Kidney (tissue), 14 donors: ENCODE results near the gene GATAD2B. TPM values are rescaled to one million over a fixed set of nuclear protein-coding genes. Genes with fewer than 3 reads are reported as not detected.

ENCODE experiments used
- DNase-seq, 5 donors: peaks; one replicate each; pipeline ENCODE4 v3.0.0-alpha.2; 2013 to 2020
- FAIRE-seq: peaks from 2 replicates; lab custom pipeline; 2012; peaks lifted over from hg19 to GRCh38; lab: Jason Lieb, UNC
- H3K27ac ChIP-seq, 2 donors: one replicate each; pipeline ENCODE4 v1.7.0; 2013; ENCODE audit warnings: low read depth in 2 of 2, low read length in 2 of 2, inconsistent platforms in 1 of 2
- H3K27me3 ChIP-seq: one replicate; pipeline ENCODE4 v1.7.1; 2013; ENCODE audit warnings: low read length, inconsistent platforms; ENCODE audit not compliant: control insufficient read depth, insufficient read depth
- H3K36me3 ChIP-seq, 3 donors: one replicate each; pipeline versions ENCODE4 v1.7.0 to v1.7.1; 2013; ENCODE audit warnings: low read length in 3 of 3, control low read depth in 1 of 3, inconsistent platforms in 1 of 3; ENCODE audit not compliant: insufficient read depth in 3 of 3, control insufficient read depth in 2 of 3
- H3K4me1 ChIP-seq, 3 donors: one replicate each; pipeline versions ENCODE4 v1.7.0 to v1.7.1; 2013; ENCODE audit warnings: low read length in 3 of 3, inconsistent platforms in 1 of 3, low read depth in 1 of 3; ENCODE audit not compliant: control insufficient read depth in 2 of 3, insufficient read depth in 2 of 3
- H3K4me3 ChIP-seq, 3 donors: one replicate each; pipeline versions ENCODE4 v1.7.0 to v1.8.1; 2013; ENCODE audit warnings: low read length in 3 of 3, control low read depth in 1 of 3, inconsistent platforms in 1 of 3
- H3K9ac ChIP-seq, 3 donors: one replicate each; pipeline versions ENCODE4 v1.7.0 to v1.7.1; 2013; ENCODE audit warnings: low read length in 3 of 3, control low read depth in 1 of 3, inconsistent platforms in 1 of 3
- H3K9me3 ChIP-seq, 3 donors: one replicate each; pipeline versions ENCODE4 v1.7.0 to v1.7.1; 2013; ENCODE audit warnings: low read length in 3 of 3, control low read depth in 1 of 3, inconsistent platforms in 1 of 3; ENCODE audit not compliant: control insufficient read depth in 2 of 3, insufficient read depth in 1 of 3
- intact Hi-C: fragments of 100-400 bp; cut with DNase I; formaldehyde crosslinking; loops from one replicate; pipeline ENCODE4 v1.11.1; 2022
- polyA plus RNA-seq: library from polyadenylated mRNA; stranded (reverse); fragments of 350-450 nt; fragmentation: Illumina TruSeq; extraction: RNeasy Lipid Tissue Mini Kit (QIAGEN cat#74804); gene quantifications from one replicate; pipeline ENCODE4 v1.2.3, GENCODE V29; 2014; ENCODE audit warnings: low read depth, low replicate concordance; ENCODE audit not compliant: insufficient read depth
- total RNA-seq: library from RNA; stranded (reverse); fragmentation: NEBNext Ultra II Directional; extraction: Animal tissue kit (Norgen Biotek cat#: 25700); gene quantifications from one replicate; pipeline ENCODE4 v1.2.1, GENCODE V29; 2021
- TF ChIP-seq, protein P1 (sequence below): IDR thresholded peaks from 3 replicates; pipeline ENCODE4 v1.5.1; 2012; ENCODE audit warnings: mild to moderate bottlenecking, moderate library complexity, borderline replicate concordance; ENCODE audit not compliant: insufficient read depth; ENCODE audit errors: extremely low read depth
- donor health status: control.
- donor health status: control.
- donor health status: control.
- donor health status: control.
- donor health status: control.
- donor health status: DM: yes; HTN: yes; CAD: no.
- donor health status: Normal renal cell carcinoma (clear cell type).

GATAD2B gene
- total and polyA plus RNA-seq, 2 donors from 2014 or later: 3.6 to 49.0 TPM

DNA sequence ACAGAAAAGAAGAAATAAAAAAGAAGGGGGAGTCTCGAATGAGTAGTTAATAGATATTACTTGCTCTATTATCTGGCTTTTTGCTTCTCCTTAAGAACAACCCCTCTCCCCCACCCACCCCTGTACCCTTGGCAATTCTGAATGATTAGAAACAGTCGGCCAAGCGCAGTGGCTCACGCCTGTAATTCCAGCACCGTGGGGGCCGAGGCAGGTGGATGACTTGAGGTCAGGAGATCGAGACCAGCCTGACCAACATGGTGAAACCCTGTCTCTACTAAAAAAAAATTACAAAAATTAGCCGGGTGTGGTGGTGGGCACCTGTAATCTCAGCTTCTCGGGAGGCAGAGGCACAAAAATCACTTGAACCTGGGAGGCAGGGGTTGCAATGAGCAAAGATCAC lies 42.7 kb downstream of the GATAD2B start:
- Histone ChIP-seq H3K9ac (no peak overlapping the region), H3K9me3 (no peaks in the 10 kb centered on the region), H3K4me1 (peaks cover 8 to 19% (median 12%) of the 10 kb centered on the region in 3 donors), H3K27ac (no peak overlapping the region), H3K27me3 (no peaks in the 10 kb centered on the region), H3K36me3 (no peaks in the 10 kb centered on the region), H3K4me3 (no peak overlapping the region)
- TF ChIP-seq, protein P1, sequence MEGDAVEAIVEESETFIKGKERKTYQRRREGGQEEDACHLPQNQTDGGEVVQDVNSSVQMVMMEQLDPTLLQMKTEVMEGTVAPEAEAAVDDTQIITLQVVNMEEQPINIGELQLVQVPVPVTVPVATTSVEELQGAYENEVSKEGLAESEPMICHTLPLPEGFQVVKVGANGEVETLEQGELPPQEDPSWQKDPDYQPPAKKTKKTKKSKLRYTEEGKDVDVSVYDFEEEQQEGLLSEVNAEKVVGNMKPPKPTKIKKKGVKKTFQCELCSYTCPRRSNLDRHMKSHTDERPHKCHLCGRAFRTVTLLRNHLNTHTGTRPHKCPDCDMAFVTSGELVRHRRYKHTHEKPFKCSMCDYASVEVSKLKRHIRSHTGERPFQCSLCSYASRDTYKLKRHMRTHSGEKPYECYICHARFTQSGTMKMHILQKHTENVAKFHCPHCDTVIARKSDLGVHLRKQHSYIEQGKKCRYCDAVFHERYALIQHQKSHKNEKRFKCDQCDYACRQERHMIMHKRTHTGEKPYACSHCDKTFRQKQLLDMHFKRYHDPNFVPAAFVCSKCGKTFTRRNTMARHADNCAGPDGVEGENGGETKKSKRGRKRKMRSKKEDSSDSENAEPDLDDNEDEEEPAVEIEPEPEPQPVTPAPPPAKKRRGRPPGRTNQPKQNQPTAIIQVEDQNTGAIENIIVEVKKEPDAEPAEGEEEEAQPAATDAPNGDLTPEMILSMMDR: no peak
- no peak for FAIRE-seq
- intact Hi-C loops: no loop called here
- no peak for DNase-seq

DNA sequence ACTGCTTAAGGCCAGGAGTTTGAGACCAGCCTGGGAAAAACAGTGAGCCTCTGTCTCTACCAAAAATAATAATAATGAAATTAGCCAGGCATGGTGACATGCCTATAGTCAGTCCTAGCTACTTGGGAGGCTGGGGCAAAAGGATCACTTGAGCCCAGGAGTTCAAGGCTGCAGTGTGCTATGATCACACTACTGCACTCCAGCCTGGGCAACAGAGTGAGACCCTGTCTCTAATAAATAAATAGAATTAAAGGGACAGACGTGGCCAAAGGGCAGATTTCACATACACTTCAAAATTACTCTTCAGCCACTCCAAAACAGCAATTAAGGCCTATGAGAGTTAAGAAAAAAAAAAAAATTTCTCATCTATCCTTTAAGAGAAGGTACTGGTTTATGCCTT lies 45.7 kb downstream of the GATAD2B start:
- Histone ChIP-seq H3K4me3 (no peak overlapping the region), H3K27me3 (no peaks in the 10 kb centered on the region), H3K36me3 (no peaks in the 10 kb centered on the region), H3K27ac (no peak overlapping the region), H3K4me1 (peaks cover 6 to 16% (median 8%) of the 10 kb centered on the region in 3 donors), H3K9me3 (no peaks in the 10 kb centered on the region), H3K9ac (no peak overlapping the region)
- TF ChIP-seq, protein P1: no peak
- DNase-seq: no peak
- no peak for FAIRE-seq
- intact Hi-C loops: loop anchor here (10.0 kb wide), 1 partner anchor 52 kb away; no protein-coding TSS in a partner anchor

- TF ChIP-seq, protein P1: no peak
- H3K27me3 ChIP-seq: no peaks in the 10 kb centered on the region
- DNase-seq (no peak), FAIRE-seq (no peak)
- H3K9ac ChIP-seq: no peak overlapping the region
- no peak overlapping the region for H3K4me3 ChIP-seq
- H3K36me3 ChIP-seq: no peaks in the 10 kb centered on the region
- no peak overlapping the region for H3K27ac ChIP-seq
- no peaks in the 10 kb centered on the region for H3K9me3 ChIP-seq
- intact Hi-C loops: loop anchor here (10.0 kb wide), 1 partner anchor 48 kb away; no protein-coding TSS in a partner anchor
- H3K4me1 ChIP-seq: no peaks in the 10 kb centered on the region
Measured at GRCh38 chr1:153872934-153873333, 49.8 kb downstream of the GATAD2B start.

- Histone ChIP-seq H3K9me3 (no peaks in the 10 kb centered on the region), H3K27me3 (no peaks in the 10 kb centered on the region), H3K9ac (no peak overlapping the region), H3K27ac (no peak overlapping the region), H3K36me3 (no peaks in the 10 kb centered on the region), H3K4me1 (no peaks in the 10 kb centered on the region), H3K4me3 (no peak overlapping the region)
- TF ChIP-seq, protein P1: no peak
- DNase-seq (no peak), FAIRE-seq (no peak)
- intact Hi-C loops: loop anchor here (10.0 kb wide), 1 partner anchor 48 kb away; no protein-coding TSS in a partner anchor
Measured at GRCh38 chr1:153872331-153872730, 50.4 kb downstream of the GATAD2B start.
